PC-9 (cell line): ENCODE results near the gene TRAPPC10. TPM values are rescaled to one million over a fixed set of nuclear protein-coding genes. Genes with fewer than 3 reads are reported as not detected.

Experiments used
- BruUV-seq: library from RNA; stranded (reverse); fragments of 400-500 nt; replicated peaks from 2 replicates; lab custom pipeline; 2021; lab: Mats Ljungman, UMichigan
- CTCF ChIA-PET: fragments of 300-600 bp; sonication (Branson Sonifier 250); formaldehyde crosslinking; loops from one replicate; lab custom pipeline; 2022; ENCODE audit warnings: antibody characterized with exemption; lab: Charles Lee
- POLR2A ChIA-PET: fragments of 300-600 bp; sonication (Branson Sonifier 250); formaldehyde crosslinking; loops from one replicate; lab custom pipeline; 2022; ENCODE audit warnings: antibody characterized with exemption; ENCODE audit not compliant: unreplicated experiment; lab: Charles Lee
- DNase-seq, 2 experiments: peaks; one replicate each; pipeline versions ENCODE4 v3.0.0 to v3.0.0-alpha.2; 2015 to 2022; ENCODE audit warnings: mixed read lengths in 1 of 2
- H2AFZ ChIP-seq: fragments of 200-600 bp; sonication (generic); 2 replicates; pipeline ENCODE4 v1.8.1; 2017; ENCODE audit warnings: antibody characterized with exemption
- H3F3A ChIP-seq: fragments of 200-600 bp; sonication (generic); 2 replicates; pipeline ENCODE4 v1.8.1; 2017; ENCODE audit warnings: antibody characterized with exemption, mild to moderate bottlenecking, low read depth; ENCODE audit not compliant: insufficient read depth
- H3K27ac ChIP-seq: fragments of 200-600 bp; sonication (generic); 2 replicates; pipeline ENCODE4 v1.6.1; 2016; ENCODE audit warnings: mixed run types
- H3K27me3 ChIP-seq: fragments of 200-600 bp; sonication (generic); 2 replicates; pipeline ENCODE4 v1.6.1; 2016; ENCODE audit warnings: low read depth, mixed run types; ENCODE audit not compliant: insufficient read depth
- H3K36me3 ChIP-seq: fragments of 200-600 bp; sonication (generic); 2 replicates; pipeline ENCODE4 v1.6.1; 2016; ENCODE audit warnings: low read depth, mixed run types
- H3K4me1 ChIP-seq: fragments of 200-600 bp; sonication (generic); replicated peaks from 2 replicates; pipeline ENCODE4 v1.6.1; 2016; ENCODE audit warnings: mixed run types; ENCODE audit not compliant: insufficient read depth
- H3K4me2 ChIP-seq: fragments of 200-600 bp; sonication (generic); 2 replicates; pipeline ENCODE4 v1.6.1; 2017; ENCODE audit warnings: mixed run types
- H3K4me3 ChIP-seq: fragments of 200-600 bp; sonication (generic); 2 replicates; pipeline ENCODE4 v1.6.1; 2016; ENCODE audit warnings: mixed run types
- H3K79me2 ChIP-seq: fragments of 200-600 bp; sonication (generic); 2 replicates; pipeline ENCODE4 v1.6.1; 2017; ENCODE audit warnings: low read depth, mixed run types
- H3K9me2 ChIP-seq: fragments of 200-600 bp; sonication (generic); 2 replicates; pipeline ENCODE4 v1.8.1; 2017; ENCODE audit warnings: mild to moderate bottlenecking; ENCODE audit not compliant: insufficient read depth
- H3K9me3 ChIP-seq: fragments of 200-600 bp; sonication (generic); 2 replicates; pipeline ENCODE4 v1.8.1; 2016; ENCODE audit warnings: low read depth; ENCODE audit not compliant: insufficient read depth
- H4K20me1 ChIP-seq: fragments of 200-600 bp; sonication (generic); 2 replicates; pipeline ENCODE4 v1.8.1; 2017; ENCODE audit not compliant: insufficient read depth
- EZH2 ChIP-seq: fragments of 200-600 bp; sonication (generic); IDR thresholded peaks from 2 replicates; pipeline ENCODE4 v1.8.0; 2017; ENCODE audit warnings: antibody characterized with exemption, low read depth
- intact Hi-C: fragments of 100-400 bp; cut with micrococcal nuclease; formaldehyde crosslinking; loops from one replicate; pipeline ENCODE4 v1.10.0; 2022; ENCODE audit not compliant: unreplicated experiment
- total RNA-seq: library from RNA; stranded (reverse); gene quantifications from 2 replicates; pipeline ENCODE4 v1.2.3, GENCODE V29; 2021
- TF ChIP-seq, protein P1 (sequence below): fragments of 200-600 bp; sonication (generic); conservative IDR thresholded peaks from 2 replicates; pipeline ENCODE4 v1.6.1; 2017; ENCODE audit warnings: mixed run types, antibody characterized with exemption, mild to moderate bottlenecking, moderate library complexity

The TRAPPC10 gene
- total RNA-seq, 1 experiment from 2014 or later = 27.2 TPM

DNA sequence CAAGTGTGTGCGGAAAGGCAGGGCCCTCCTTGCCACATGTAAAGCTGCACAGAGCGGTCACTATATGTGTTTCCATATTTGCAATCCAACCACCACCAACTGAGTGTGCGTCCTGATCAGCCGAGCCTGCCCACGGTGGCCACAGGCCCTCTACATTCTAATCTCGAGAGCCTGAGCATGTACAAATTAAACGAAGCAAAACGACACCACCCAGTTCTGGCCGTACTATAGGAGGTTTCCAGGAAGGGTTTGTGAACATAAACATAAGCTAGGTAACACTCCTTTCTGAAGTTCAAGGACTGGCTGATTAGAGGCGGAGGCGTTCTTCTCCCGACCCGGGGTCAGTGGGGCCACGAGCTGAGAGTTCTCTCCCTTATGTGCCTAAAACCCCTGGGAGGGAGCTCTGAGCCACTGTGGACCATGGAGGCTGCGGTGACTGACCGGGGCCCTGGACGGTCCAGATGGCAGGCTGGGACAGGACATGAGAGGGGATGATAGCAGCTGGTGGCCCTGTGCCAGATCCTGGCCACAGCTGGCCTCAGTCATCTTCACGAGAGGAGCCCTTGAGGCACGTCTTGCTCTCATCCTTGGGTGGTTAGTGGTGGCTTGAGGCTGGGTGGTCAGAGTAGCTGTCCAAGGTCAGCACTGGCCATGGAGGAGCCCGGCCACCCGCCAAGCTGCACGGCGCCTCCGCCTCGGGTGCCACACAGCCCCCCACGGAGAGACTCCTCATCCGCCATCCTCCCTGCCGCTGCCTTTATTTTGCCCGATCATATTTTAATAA, 39.1 kb upstream of the TRAPPC10 start:
- TF ChIP-seq, protein P1, sequence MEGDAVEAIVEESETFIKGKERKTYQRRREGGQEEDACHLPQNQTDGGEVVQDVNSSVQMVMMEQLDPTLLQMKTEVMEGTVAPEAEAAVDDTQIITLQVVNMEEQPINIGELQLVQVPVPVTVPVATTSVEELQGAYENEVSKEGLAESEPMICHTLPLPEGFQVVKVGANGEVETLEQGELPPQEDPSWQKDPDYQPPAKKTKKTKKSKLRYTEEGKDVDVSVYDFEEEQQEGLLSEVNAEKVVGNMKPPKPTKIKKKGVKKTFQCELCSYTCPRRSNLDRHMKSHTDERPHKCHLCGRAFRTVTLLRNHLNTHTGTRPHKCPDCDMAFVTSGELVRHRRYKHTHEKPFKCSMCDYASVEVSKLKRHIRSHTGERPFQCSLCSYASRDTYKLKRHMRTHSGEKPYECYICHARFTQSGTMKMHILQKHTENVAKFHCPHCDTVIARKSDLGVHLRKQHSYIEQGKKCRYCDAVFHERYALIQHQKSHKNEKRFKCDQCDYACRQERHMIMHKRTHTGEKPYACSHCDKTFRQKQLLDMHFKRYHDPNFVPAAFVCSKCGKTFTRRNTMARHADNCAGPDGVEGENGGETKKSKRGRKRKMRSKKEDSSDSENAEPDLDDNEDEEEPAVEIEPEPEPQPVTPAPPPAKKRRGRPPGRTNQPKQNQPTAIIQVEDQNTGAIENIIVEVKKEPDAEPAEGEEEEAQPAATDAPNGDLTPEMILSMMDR = no peak
- no peak for TF ChIP-seq EZH2
- no peak overlapping the region for H3K27ac ChIP-seq
- no peaks in the 10 kb centered on the region for H3K36me3 ChIP-seq
- peaks cover 3% of the 10 kb centered on the region; the same call in 1 of the 2 replicates for H3F3A ChIP-seq
- H3K9me2 ChIP-seq = no peaks in the 10 kb centered on the region
- no peak for DNase-seq
- H3K79me2 ChIP-seq = no peaks in the 10 kb centered on the region
- no peaks in the 10 kb centered on the region for H4K20me1 ChIP-seq
- BruUV-seq = no TSS peak
- no peaks in the 10 kb centered on the region for H3K9me3 ChIP-seq
- intact Hi-C loops = no loop called here
- H3K4me2 ChIP-seq = no peak overlapping the region
- H3K4me3 ChIP-seq = no peak overlapping the region
- POLR2A ChIA-PET = interaction anchor here (0.6 kb wide), 1 partner anchor 19 kb away, joined by 3 read pairs; no protein-coding TSS in a partner anchor
- H2AFZ ChIP-seq = no peak overlapping the region
- H3K4me1 ChIP-seq = no peaks in the 10 kb centered on the region
- CTCF ChIA-PET = no interaction called here
- H3K27me3 ChIP-seq = no peaks in the 10 kb centered on the region

DNA sequence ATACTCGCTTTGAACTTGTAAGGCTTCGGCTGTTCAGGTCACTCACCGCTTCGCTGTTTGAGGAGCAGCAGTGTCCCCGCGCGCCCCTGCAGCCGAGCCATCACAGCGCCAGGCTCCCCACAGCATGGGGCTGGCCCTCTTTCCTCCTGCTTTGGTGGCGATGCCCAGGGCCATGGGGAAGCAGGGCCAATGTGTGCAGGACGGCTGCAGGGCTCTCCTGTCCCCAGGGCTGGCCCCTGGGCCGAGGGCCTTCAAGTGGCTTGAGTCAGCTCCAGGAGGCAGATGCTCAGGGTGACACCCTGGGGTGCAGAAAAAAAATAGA, 38.5 kb upstream of the TRAPPC10 start:
- no peak overlapping the region for H3K4me3 ChIP-seq
- no peak overlapping the region for H3K4me2 ChIP-seq
- H3K9me2 ChIP-seq = no peaks in the 10 kb centered on the region
- no peak overlapping the region for H2AFZ ChIP-seq
- no peaks in the 10 kb centered on the region for H3K79me2 ChIP-seq
- intact Hi-C loops = no loop called here
- DNase-seq = no peak
- H4K20me1 ChIP-seq = no peaks in the 10 kb centered on the region
- no peaks in the 10 kb centered on the region for H3K9me3 ChIP-seq
- no peaks in the 10 kb centered on the region for H3K4me1 ChIP-seq
- no TSS peak for BruUV-seq
- TF ChIP-seq EZH2 = no peak
- TF ChIP-seq, protein P1 = no peak
- ChIA-PET CTCF (no interaction called here), POLR2A (no interaction called here)
- no peaks in the 10 kb centered on the region for H3K36me3 ChIP-seq
- no peaks in the 10 kb centered on the region for H3K27me3 ChIP-seq
- no peak overlapping the region for H3K27ac ChIP-seq
- peaks cover 3% of the 10 kb centered on the region; the same call in 1 of the 2 replicates for H3F3A ChIP-seq

DNA sequence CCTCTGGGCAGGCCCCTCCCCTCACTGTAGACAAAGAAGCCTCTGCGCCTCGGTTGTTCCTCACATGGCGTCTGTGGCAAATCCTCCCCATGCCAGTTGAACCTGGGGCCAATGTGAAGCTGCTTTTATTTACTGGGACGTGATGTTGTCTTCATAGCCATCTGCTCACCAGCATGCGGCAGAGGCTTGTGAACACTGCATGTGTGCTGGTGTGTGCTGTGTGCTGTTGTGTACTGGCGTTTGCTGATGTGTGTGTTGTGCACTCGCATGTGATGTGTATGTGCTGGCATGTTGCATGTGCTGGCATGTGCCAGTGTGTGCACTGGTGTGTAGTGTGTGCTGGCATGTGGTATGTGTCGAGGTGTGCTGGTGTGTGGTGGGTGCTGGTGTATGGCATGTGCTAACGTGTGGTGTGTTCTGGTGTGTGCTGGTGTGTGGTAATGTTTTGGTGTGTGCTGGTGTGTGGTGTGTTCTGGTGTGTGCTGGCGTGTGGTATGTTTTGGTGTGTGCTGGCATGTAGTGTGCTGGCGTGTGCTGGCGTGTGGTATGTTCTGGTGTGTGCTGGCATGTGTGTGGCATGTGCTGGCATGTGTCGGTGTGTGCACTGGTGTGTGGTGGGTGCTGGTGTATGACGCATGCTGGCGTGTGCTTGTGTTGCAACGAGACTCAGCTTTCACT, 37.2 kb upstream of the TRAPPC10 start:
- no peak for TF ChIP-seq EZH2
- TF ChIP-seq, protein P1 = no peak
- no peaks in the 10 kb centered on the region for H3K4me1 ChIP-seq
- no peak for DNase-seq
- no peak overlapping the region for H3K4me3 ChIP-seq
- H4K20me1 ChIP-seq = no peaks in the 10 kb centered on the region
- peaks cover 3% of the 10 kb centered on the region; the same call in 1 of the 2 replicates for H3F3A ChIP-seq
- POLR2A ChIA-PET = no interaction called here
- no peaks in the 10 kb centered on the region for H3K36me3 ChIP-seq
- no TSS peak for BruUV-seq
- no peak overlapping the region for H3K4me2 ChIP-seq
- no peaks in the 10 kb centered on the region for H3K79me2 ChIP-seq
- H3K27ac ChIP-seq = no peak overlapping the region
- H2AFZ ChIP-seq = no peak overlapping the region
- H3K9me3 ChIP-seq = no peaks in the 10 kb centered on the region
- no peaks in the 10 kb centered on the region for H3K9me2 ChIP-seq
- CTCF ChIA-PET = no interaction called here
- H3K27me3 ChIP-seq = no peaks in the 10 kb centered on the region
- intact Hi-C loops = no loop called here
